SK-N-SH treated with all-trans-retinoic acid at 6 μM for 48 hours (cell line): ENCODE measurements around the gene UBXN10.
"Not testable (repeated sequence)": the region's sequence is repeated elsewhere in the genome, so short reads cannot be mapped to it uniquely, and the experiment has no call there.

ENCODE experiments used
- ATAC-seq: fragments of 200-7000 bp; cut with Tn5 transposase; 3 replicates; pipeline ENCODE4 v1.9.1; 2020; ENCODE audit warnings: mild to moderate bottlenecking, moderate library complexity
- ARNTL ChIP-seq: fragments of 450-650 bp; formaldehyde crosslinking; IDR thresholded peaks from 2 replicates; pipeline ENCODE4 v1.5.0; 2020; ENCODE audit warnings: low read depth, mild to moderate bottlenecking, moderate library complexity, borderline replicate concordance
- BACH2 ChIP-seq: fragments of 250-450 bp; sonication (Bioruptor Pico); IDR thresholded peaks from 2 replicates; pipeline ENCODE4 v1.9.0; 2021; ENCODE audit warnings: mild to moderate bottlenecking, borderline replicate concordance
- CREB5 ChIP-seq: fragments of 250-450 bp; sonication (Bioruptor Pico); IDR thresholded peaks from 2 replicates; pipeline ENCODE4 v1.5.1; 2020; ENCODE audit warnings: low read depth, mild to moderate bottlenecking, moderate library complexity
- CSDC2 ChIP-seq: fragments of 250-450 bp; sonication (Bioruptor Pico); IDR thresholded peaks from 2 replicates; pipeline ENCODE4 v1.5.0; 2020; ENCODE audit warnings: mild to moderate bottlenecking, moderate library complexity
- ESRRG ChIP-seq: fragments of 250-450 bp; sonication (Bioruptor Pico); IDR thresholded peaks from 2 replicates; pipeline ENCODE4 v1.6.1; 2021; ENCODE audit warnings: mild to moderate bottlenecking
- GLIS3 ChIP-seq: fragments of 250-450 bp; sonication (Bioruptor Pico); IDR thresholded peaks from 2 replicates; pipeline ENCODE4 v1.5.0; 2020; ENCODE audit warnings: mild to moderate bottlenecking, moderate library complexity
- ISL1 ChIP-seq: fragments of 250-450 bp; sonication (Bioruptor Pico); IDR thresholded peaks from 2 replicates; pipeline ENCODE4 v2.1.2; 2022; ENCODE audit warnings: mild to moderate bottlenecking, moderate library complexity
- OSR1 ChIP-seq: fragments of 250-450 bp; sonication (Bioruptor Pico); IDR thresholded peaks from 2 replicates; pipeline ENCODE4 v1.8.0; 2022; ENCODE audit warnings: moderate library complexity, mild to moderate bottlenecking, inconsistent platforms
- PPARA ChIP-seq: fragments of 250-450 bp; sonication (Bioruptor Pico); IDR thresholded peaks from 2 replicates; pipeline ENCODE4 v1.5.0; 2020; ENCODE audit warnings: mild to moderate bottlenecking, borderline replicate concordance
- RARB ChIP-seq: fragments of 250-450 bp; sonication (Bioruptor Pico); IDR thresholded peaks from 2 replicates; pipeline ENCODE4 v1.8.0; 2021; ENCODE audit warnings: mild to moderate bottlenecking, moderate library complexity
- SNAI2 ChIP-seq: fragments of 250-450 bp; sonication (Bioruptor Pico); IDR thresholded peaks from 2 replicates; pipeline ENCODE4 v1.5.0; 2020; ENCODE audit warnings: mild to moderate bottlenecking, moderate library complexity
- TCF4 ChIP-seq: fragments of 250-450 bp; sonication (Bioruptor Pico); IDR thresholded peaks from 2 replicates; pipeline ENCODE4 v1.8.0; 2021; ENCODE audit warnings: mild to moderate bottlenecking, moderate library complexity, borderline replicate concordance
- TOX ChIP-seq: fragments of 250-450 bp; sonication (Bioruptor Pico); IDR thresholded peaks from 2 replicates; pipeline ENCODE4 v1.8.0; 2021; ENCODE audit warnings: mild to moderate bottlenecking, moderate library complexity, borderline replicate concordance
- ZC3H10 ChIP-seq: fragments of 250-450 bp; sonication (Bioruptor Pico); IDR thresholded peaks from 2 replicates; pipeline ENCODE4 v1.5.1; 2021; ENCODE audit warnings: mild to moderate bottlenecking, moderate library complexity
- ZFP3 ChIP-seq: fragments of 250-450 bp; sonication (Bioruptor Pico); IDR thresholded peaks from 2 replicates; pipeline ENCODE4 v1.5.0; 2020; ENCODE audit warnings: mild to moderate bottlenecking, moderate library complexity
- ZFP30 ChIP-seq: fragments of 450-650 bp; formaldehyde crosslinking; IDR thresholded peaks from 2 replicates; pipeline ENCODE4 v1.5.0; 2022; ENCODE audit warnings: mild to moderate bottlenecking, moderate library complexity
- ZNF565 ChIP-seq: fragments of 450-650 bp; formaldehyde crosslinking; conservative IDR thresholded peaks from 2 replicates; pipeline ENCODE4 v1.5.0; 2020; ENCODE audit warnings: low read depth, mild to moderate bottlenecking, moderate library complexity
- ZNF70 ChIP-seq: fragments of 450-650 bp; formaldehyde crosslinking; IDR thresholded peaks from 2 replicates; pipeline ENCODE4 v1.5.0; 2020; ENCODE audit warnings: mild to moderate bottlenecking, moderate library complexity
- ZNF8 ChIP-seq: fragments of 450-650 bp; formaldehyde crosslinking; IDR thresholded peaks from 2 replicates; pipeline ENCODE4 v1.5.0; 2020; ENCODE audit warnings: mild to moderate bottlenecking, moderate library complexity
- TF ChIP-seq, protein P1 (sequence below): fragments of 250-450 bp; sonication (Bioruptor Pico); IDR thresholded peaks from 2 replicates; pipeline ENCODE4 v1.5.1; 2021; ENCODE audit warnings: mild to moderate bottlenecking, moderate library complexity
- TF ChIP-seq, protein P2 (sequence below): fragments of 250-450 bp; sonication (Bioruptor Pico); IDR thresholded peaks from 2 replicates; pipeline ENCODE4 v1.8.0; 2021; ENCODE audit warnings: low read depth, mild to moderate bottlenecking, moderate library complexity, borderline replicate concordance
- TF ChIP-seq, protein P3 (sequence below): fragments of 250-450 bp; sonication (Bioruptor Pico); IDR thresholded peaks from 2 replicates; pipeline ENCODE4 v1.8.0; 2020; ENCODE audit warnings: mild to moderate bottlenecking, moderate library complexity, borderline replicate concordance

UBXN10 gene

DNA sequence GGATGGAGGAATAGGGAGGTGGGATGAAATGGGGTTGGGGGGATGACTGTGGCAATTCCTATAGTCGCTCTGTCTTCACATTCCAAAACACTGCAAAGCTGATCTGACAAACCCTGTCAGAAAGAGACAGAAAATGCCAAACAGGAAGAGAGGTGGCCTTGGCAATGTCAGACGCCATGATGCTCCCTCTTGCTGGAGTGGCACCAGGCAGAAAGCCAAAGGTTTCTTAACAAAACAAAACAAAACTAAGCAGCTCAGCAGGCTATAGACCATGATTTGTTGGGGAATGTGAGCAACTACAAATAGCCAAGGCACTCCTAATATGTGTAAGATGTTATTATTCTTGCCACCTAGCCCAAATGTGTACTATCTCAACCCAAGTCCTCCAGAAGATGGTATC is 43.3 kb downstream of the UBXN10 start (continued):
- TF ChIP-seq, protein P1, sequence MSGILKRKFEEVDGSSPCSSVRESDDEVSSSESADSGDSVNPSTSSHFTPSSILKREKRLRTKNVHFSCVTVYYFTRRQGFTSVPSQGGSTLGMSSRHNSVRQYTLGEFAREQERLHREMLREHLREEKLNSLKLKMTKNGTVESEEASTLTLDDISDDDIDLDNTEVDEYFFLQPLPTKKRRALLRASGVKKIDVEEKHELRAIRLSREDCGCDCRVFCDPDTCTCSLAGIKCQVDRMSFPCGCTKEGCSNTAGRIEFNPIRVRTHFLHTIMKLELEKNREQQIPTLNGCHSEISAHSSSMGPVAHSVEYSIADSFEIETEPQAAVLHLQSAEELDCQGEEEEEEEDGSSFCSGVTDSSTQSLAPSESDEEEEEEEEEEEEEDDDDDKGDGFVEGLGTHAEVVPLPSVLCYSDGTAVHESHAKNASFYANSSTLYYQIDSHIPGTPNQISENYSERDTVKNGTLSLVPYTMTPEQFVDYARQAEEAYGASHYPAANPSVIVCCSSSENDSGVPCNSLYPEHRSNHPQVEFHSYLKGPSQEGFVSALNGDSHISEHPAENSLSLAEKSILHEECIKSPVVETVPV = no peak
- TF ChIP-seq ZFP30 (CRISPR knock-in tag) (no peak), SNAI2 (CRISPR knock-in tag) (no peak)

- ATAC-seq = not testable (repeated sequence)
These were observed 46.7 kb downstream of the UBXN10 start for GRCh38 chr1:20232564-20232963.

DNA sequence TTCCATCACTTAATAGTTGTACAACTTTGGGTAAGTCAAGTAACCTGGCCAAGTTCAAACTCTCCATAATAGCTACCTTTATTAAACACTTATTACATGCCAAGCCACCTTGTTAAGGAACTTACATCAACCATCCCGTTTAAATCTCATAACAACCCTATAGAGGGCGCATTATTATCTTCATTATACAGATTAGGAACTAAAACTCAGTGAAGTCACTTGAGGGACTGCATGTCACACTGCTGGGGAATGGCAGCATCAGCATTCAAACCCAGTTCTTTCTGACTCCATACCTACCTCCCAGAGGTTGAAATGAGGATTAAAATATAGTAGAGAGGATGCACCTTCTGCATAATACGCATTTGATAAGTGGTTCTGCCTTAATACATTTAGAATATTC is 47.5 kb downstream of the UBXN10 start:
- TF ChIP-seq ZNF565 (CRISPR knock-in tag) (no peak), ZNF70 (no peak), SNAI2 (CRISPR knock-in tag) (no peak), TOX (CRISPR knock-in tag) (no peak), RARB (no peak), CREB5 (CRISPR knock-in tag) (no peak), PPARA (no peak), ISL1 (no peak), CSDC2 (CRISPR knock-in tag) (no peak), OSR1 (CRISPR knock-in tag) (no peak), TCF4 (CRISPR knock-in tag) (no peak), ESRRG (CRISPR knock-in tag) (no peak), ZNF8 (CRISPR knock-in tag) (no peak), BACH2 (no peak), ZC3H10 (CRISPR knock-in tag) (no peak)
- TF ChIP-seq, protein P2, sequence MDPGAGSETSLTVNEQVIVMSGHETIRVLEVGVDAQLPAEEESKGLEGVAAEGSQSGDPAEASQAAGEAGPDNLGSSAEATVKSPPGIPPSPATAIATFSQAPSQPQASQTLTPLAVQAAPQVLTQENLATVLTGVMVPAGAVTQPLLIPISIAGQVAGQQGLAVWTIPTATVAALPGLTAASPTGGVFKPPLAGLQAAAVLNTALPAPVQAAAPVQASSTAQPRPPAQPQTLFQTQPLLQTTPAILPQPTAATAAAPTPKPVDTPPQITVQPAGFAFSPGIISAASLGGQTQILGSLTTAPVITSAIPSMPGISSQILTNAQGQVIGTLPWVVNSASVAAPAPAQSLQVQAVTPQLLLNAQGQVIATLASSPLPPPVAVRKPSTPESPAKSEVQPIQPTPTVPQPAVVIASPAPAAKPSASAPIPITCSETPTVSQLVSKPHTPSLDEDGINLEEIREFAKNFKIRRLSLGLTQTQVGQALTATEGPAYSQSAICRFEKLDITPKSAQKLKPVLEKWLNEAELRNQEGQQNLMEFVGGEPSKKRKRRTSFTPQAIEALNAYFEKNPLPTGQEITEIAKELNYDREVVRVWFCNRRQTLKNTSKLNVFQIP (CRISPR knock-in tag) = no peak
- TF ChIP-seq, protein P1 = no peak
- TF ChIP-seq, protein P3, sequence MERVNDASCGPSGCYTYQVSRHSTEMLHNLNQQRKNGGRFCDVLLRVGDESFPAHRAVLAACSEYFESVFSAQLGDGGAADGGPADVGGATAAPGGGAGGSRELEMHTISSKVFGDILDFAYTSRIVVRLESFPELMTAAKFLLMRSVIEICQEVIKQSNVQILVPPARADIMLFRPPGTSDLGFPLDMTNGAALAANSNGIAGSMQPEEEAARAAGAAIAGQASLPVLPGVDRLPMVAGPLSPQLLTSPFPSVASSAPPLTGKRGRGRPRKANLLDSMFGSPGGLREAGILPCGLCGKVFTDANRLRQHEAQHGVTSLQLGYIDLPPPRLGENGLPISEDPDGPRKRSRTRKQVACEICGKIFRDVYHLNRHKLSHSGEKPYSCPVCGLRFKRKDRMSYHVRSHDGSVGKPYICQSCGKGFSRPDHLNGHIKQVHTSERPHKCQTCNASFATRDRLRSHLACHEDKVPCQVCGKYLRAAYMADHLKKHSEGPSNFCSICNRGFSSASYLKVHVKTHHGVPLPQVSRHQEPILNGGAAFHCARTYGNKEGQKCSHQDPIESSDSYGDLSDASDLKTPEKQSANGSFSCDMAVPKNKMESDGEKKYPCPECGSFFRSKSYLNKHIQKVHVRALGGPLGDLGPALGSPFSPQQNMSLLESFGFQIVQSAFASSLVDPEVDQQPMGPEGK (CRISPR knock-in tag) = no peak
- ATAC-seq = peak; percentile 75

DNA sequence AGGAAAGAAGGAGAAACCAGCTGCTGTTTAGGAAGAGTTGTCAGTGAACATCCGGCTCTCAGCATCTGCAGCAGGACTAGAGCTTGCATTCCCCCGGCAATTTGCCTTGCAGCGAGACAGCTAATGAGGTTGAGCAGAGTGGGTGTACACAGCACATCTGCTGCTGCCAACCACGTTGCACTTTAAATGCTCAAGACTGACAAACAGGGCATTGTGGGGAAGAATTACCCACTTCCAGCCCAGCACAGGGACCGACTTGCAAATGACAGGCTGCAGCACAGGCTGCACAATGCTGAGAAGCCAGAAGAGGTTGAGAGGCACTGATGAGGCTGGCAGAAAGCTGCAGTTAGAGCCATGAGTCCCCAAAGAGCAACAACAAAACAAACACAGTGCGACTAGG is 48.0 kb downstream of the UBXN10 start:
- ATAC-seq = no peak; the same call in 2 of the 3 replicates
- TF ChIP-seq OSR1 (CRISPR knock-in tag) (no peak), BACH2 (no peak), ESRRG (CRISPR knock-in tag) (no peak), ISL1 (no peak), GLIS3 (CRISPR knock-in tag) (no peak), CSDC2 (CRISPR knock-in tag) (no peak), ZC3H10 (CRISPR knock-in tag) (no peak), CREB5 (CRISPR knock-in tag) (no peak), ZNF8 (CRISPR knock-in tag) (no peak), TCF4 (CRISPR knock-in tag) (no peak), ZNF565 (CRISPR knock-in tag) (no peak), PPARA (no peak), ZFP3 (CRISPR knock-in tag) (no peak), SNAI2 (CRISPR knock-in tag) (no peak), ARNTL (CRISPR knock-in tag) (no peak), ZFP30 (CRISPR knock-in tag) (no peak), TOX (CRISPR knock-in tag) (no peak)
- TF ChIP-seq, protein P1 = no peak
- TF ChIP-seq, protein P2 (CRISPR knock-in tag) = no peak
